D721Med (cell line): ENCODE measurements around the gene SSBP1.

Source experiments
- DNase-seq: peaks from one replicate; pipeline ENCODE4 v3.0.0; 2011; ENCODE audit warnings: low spot score; ENCODE audit not compliant: insufficient read length
- FAIRE-seq: peaks from 2 replicates; lab custom pipeline; 2011; peaks lifted over from hg19 to GRCh38; lab: Jason Lieb, UNC
- CTCF ChIP-seq: IDR thresholded peaks from 2 replicates; pipeline ENCODE4 v1.5.1; 2012; ENCODE audit warnings: mild to moderate bottlenecking, control low read depth; ENCODE audit not compliant: insufficient read depth; ENCODE audit errors: missing control alignments

SSBP1 gene

GRCh38 chr7:141702047-141702567 lies 36.1 kb upstream of the SSBP1 start, which contains the start of gene DENND11:
DENND11 (minus strand) TSS chr7:141702166; CDS start chr7:141702153, 13 bp downstream.
- TF ChIP-seq CTCF: no peak
- DNase-seq (peak; percentile 18), FAIRE-seq (no peak)

- no peak for DNase-seq
- no peak for FAIRE-seq
- TF ChIP-seq CTCF: no peak
These were observed 35.3 kb upstream of the SSBP1 start for GRCh38 chr7:141702892-141703291.

- TF ChIP-seq CTCF: no peak
- FAIRE-seq (no peak), DNase-seq (no peak)
These were observed 34.0 kb upstream of the SSBP1 start for GRCh38 chr7:141704112-141704511.

GRCh38 chr7:141704741-141705140 lies 33.4 kb upstream of the SSBP1 start:
- FAIRE-seq (no peak), DNase-seq (no peak)
- no peak for TF ChIP-seq CTCF

- no peak for DNase-seq
- no peak for TF ChIP-seq CTCF
- FAIRE-seq: no peak
These were observed 31.7 kb upstream of the SSBP1 start for GRCh38 chr7:141706239-141707064.

- no peak for FAIRE-seq
- no peak for DNase-seq
- no peak for TF ChIP-seq CTCF
These were observed 29.8 kb upstream of the SSBP1 start, which contains the start of gene WEE2 for GRCh38 chr7:141708351-141708750. WEE2 (plus strand) TSS chr7:141708353; CDS start chr7:141708759, 406 bp downstream.

GRCh38 chr7:141709318-141709717 lies 28.8 kb upstream of the SSBP1 start:
- no peak for DNase-seq
- TF ChIP-seq CTCF: no peak
- FAIRE-seq: no peak
